Activated CD4-positive, alpha-beta T cell treated with anti-CD3 and anti-CD28 coated beads, Interleukin-2, Interleukin-4, amounts not matched to agents 100 ng/mL and 50 ng/mL, durations not matched to agents 16 hours and 8 hours (primary cell): ENCODE measurements around the gene AKAP13.
A peak's percentile ranks its signal among the peaks of the same experiment; 100 is the strongest.
"Not testable (repeated sequence)": the region's sequence is repeated elsewhere in the genome, so short reads cannot be mapped to it uniquely, and the experiment has no call there.

Experiments
- DNase-seq: peaks from one replicate; pipeline ENCODE4 v3.0.0-alpha.2; 2020; ENCODE audit warnings: low spot score

The AKAP13 gene

DNA sequence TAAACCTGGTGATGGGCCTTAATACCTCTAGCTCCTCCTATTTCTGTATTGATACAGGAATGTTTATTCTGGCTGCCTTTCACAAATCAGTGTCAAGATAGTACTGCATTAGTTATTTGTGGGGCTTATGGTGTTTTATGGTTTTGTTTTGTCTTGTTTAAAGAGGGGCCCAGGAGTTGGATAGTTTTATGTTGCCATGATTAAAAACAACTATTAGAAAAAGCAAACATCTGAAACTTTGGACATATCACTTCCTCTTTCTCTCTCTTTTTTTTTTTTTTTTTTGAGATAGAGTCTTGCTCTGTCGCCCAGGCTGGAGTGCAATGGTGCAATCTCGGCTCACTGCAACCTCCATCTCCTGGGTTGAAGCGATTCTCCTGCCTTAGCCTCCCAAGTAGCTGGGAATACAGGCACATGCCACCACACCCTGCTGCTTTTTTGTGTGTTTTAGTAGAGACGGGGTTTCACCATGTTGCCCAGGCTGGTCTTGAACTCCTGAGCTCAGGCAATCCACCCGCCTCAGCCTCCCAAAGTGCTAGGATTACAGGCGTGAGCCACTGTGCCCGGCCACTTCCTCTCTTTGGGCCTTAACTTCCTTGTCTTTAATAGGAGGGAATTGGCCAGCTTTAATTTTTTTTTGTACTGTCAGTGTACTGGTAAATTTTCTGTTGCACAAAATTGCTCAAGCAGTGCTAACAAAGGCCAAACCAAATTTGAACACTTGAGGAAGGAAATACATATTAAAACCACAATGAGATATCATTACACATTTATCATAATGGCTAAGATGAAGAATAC, 155.3 kb downstream of the AKAP13 start:
- not testable (repeated sequence) for DNase-seq

DNA sequence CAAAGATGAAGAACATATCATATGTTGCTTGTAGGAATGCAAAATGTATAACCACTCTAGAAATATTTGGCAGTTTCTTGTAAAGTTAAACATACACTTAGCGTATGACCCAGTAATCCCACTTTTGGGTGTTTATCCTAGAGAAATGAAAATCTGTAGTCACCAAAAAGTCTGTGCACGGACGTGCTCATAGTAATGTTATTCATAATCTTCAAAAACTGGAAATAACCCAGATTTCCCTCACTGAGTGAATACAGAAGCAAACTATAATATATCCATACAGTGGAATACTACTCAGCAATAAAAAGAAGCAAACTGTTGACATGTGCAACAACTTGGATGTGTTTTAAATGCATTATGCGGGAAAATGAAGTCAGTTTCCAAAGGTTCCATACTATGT, 155.9 kb downstream of the AKAP13 start:
- no peak for DNase-seq

DNA sequence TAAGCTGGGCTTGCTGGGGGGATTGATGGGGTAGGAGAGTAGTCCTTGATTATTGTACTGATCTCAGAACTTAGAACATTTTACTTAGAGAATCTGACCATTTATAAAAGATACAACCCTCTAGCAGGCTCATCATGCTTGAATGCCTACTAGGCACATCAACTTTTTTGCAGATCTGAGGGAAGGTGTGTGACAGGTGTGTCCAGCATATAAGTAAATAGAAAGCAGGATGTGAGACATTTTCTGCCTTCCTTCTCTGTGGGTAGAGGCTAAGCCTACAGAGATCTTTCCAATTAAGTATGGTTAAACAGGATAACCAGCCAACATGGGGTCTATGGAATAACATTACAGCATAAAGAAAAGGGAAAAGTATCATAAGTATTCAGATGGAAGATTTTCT, 159.1 kb downstream of the AKAP13 start:
- DNase-seq, result no peak

DNA sequence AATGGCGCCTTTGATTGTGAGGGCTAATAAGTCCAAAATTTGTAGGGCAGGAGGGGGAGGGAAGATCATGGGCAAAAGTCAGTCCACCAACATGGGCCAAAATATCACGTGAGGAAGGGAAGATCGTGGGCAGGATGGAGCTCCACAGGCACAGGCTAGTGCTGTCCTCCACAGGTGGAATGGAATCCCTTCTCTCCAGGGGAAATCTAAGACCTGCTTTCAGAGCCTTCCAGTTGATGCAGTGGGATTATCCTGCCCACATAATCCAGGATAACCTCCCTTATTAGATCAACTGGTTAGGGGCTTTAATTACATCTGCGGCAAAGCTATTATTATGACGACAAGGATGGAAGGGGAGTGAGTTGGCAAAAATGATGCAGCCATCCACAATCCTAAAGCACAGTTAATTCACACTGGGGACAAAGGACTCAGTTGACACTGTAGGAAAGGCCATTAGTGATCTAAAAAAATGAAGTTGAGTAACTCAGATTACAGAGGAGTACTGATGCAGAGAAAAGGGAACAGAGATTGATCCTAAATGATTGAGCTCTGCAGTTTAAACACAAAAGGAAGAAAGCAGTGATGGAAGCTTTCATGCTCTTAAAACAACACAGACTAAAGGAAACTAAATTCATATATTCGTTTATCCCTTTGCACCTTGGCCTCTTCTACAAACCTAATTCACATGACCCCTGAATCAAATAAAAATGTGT, 159.8 kb downstream of the AKAP13 start:
- no peak for DNase-seq

DNA sequence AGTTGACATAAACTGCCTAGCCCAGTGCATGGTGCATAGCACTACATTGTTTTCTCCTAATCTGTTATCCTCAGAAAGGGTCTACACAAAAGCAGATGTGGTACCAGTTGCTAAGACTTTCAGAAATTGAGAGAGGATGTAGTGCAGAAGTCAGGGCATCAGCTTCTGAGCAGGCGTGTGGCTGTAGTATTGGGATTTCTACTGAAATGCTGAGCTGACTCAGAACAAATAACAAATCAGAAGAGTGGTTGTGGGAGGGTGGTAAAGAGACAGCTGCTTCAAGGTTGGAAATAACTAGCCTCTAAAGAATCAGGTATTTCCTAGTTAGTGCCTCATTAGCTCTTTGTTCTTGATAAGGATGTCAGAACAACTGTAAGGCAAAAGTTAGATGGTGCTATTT, 161.3 kb downstream of the AKAP13 start:
- DNase-seq, result peak; percentile 76

DNA sequence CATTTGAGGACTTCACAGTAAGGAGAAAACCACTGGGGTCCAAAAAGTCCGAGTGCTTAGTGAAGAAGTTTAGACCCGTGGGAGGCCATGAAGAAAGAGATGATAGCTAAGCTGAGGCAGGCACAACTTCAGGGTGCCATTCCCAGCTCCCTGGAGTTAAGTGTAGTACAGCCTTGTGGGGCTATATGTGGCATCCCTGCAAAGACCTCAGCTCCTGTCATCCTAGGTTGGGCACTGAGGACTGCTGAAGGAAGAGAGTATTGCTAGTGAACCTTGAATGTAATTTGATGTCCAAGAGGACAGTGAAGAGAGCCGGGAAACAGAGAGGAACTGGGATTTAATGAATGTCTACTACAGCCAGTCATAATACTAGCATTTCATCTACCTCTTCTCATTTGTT, 162.1 kb downstream of the AKAP13 start:
- DNase-seq, result no peak

DNA sequence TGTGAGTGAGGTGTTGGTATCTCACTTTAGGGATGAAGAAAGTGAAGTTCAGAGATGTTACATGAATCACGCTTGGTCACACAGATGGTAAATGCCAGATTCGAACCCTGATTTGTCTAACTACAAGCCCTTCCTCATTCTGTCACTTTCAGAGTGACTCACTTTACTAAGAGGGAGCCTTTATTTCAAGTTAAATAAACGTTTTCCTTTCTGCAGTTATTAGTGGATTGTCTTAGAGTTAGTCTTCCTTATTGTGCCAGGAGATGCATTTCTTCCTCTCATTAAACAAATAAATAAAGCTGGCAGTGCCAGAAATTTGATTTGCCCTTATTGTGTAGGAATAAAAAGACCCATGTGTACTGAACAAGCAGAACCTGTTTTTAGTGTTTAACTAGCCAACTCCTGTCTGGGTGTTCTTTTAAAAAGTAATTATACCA, 162.5 kb downstream of the AKAP13 start:
- peak; percentile 79 for DNase-seq

DNA sequence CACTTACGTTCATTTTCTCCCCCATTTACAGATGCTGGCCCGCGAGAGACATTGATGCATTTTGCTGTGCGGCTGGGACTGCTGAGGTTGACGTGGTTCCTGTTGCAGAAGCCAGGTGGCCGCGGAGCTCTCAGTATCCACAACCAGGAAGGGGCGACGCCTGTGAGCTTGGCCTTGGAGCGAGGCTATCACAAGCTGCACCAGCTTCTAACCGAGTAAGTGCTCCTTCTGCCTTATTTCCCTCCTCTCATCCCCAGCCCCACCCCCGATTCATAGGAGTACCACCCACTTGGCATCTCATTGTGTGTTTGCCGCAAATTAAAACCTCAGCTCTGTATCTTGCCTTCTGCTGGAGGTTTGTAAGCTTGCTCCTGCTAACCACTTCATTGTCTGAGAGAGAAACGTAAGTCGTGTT, 163.3 kb downstream of the AKAP13 start:
- no peak for DNase-seq

DNA sequence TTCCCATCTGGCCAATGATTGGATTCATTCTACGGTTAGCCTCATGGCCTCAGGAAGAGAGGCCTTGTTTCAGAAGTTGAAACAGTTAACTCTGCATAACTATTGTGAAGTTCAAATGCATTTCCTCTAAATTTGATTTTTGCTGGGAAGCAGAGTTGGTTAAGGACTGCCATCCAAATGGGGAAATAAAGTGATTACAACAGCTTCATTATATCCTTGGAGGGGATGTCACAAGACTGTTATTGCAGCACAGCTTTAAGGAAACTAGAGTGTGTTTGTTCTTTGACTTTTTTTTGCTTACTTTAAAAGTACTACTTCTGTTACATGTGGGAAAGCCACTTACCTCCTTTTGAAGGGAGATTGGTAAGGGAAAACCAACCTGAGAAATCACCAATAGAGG, 164.8 kb downstream of the AKAP13 start:
- DNase-seq, result no peak

DNA sequence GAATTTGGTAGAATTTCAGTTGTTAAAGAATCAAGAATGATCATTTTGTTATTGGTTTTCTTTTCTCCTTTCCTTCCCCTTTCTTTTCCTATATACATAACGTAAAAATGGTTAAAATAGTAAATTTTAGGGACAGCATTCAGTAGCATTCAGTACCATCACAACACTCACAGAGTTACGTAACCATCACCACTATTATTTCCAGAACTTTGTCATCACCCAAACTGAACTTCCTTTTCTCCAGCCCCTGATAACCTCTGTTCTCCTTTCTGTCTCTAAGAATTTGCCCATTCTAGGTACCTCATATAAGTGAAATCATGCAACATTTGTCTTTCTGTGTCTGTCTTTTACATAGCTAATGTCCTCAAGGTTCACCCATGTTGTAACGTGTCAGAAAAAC, 165.3 kb downstream of the AKAP13 start:
- DNase-seq, result no peak

DNA sequence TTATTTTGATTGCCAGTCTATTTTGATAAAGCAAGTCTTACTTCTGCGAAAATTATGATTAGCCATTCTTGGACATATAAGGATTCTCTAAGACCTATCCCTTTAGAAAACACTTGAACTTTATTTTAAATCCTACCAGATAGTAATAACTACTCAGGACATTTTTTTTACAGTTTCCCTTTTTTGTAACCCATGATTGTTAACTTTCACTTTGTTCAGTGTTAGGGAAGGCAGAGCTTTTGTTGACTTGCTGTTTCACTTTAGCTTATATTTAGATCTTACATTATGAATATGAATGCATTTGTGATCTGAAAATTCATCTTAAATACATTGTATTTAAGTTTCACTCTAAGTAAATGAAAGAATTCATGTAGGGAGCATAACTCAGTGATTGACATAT, 167.0 kb downstream of the AKAP13 start:
- DNase-seq, result no peak

DNA sequence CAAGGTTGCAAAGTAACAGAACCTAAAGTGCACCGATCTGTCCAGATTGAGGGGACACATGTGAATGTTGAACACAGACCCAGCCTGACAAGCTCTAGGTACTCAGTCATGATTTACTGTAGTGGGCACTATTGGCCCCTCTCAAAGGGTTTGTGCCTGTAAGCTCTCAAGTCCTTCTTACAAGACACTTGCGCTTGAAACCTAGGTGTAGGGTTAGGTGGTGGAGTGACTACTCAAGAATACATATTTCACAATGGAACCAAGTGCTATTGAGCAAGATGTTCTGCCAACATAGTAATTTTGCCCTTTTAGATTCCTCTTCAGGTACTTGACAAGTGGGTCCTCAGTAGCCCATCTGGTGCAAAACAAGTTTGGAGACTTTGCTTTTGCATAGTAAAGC, 169.9 kb downstream of the AKAP13 start:
- no peak for DNase-seq

DNA sequence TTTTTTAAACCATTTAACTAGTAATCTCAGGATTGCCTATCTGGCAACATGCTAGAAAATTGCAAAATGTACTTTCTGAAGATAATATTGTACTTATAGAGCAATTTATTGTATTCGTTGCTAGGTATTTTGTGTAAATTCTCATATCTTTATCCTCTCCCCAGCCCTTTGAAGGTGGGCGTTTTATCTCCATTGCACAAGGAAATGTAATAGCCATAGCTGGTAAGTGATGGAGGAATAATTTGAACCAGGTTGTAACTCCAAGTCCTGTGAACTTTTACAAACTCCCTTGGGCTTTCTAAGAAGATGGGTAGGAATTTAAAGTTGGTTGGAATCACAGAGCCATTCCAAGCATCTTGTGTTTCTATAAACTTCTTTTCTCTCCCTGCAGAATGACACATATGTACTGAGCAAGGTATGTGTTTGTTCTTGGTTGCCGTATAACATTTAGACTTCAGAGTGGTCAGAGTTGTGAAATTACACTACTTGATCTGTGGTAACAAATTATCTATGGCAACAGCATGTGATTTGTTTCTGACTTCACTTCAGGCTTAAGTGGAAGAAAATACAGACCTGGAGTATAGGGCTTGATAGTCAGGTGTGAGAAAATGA, 170.9 kb downstream of the AKAP13 start:
- no peak for DNase-seq

DNA sequence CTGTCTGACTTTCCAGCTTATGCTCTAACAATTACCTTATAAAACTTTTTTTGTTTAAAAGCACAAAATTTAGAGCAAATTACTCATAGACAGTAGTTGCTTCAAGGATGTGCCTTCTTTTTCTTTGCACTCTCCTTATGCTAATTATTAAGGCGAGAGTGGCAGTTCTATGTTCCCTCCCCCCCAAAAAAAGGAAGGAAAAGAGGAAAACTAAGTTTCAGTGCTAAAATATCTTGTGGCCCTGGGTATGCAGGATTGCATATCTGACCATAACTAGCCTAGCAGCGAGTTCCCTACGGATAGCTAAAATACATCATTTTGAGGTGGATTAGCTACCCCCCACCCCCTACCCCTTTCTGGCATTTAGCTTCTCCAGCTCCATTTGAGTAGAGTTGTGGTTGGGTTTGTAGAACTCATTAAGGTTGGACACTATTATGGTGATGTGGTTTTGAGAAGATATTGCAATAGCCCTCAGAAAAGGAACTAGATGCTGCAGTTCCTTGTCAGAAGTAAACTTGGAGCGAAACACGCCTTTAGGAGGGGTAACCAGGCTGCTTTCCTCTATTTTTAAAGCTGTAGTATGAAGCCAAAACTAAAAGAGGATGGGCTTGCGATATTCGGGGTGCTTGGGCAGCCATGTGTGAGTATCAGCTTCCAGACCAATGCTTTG, 174.6 kb downstream of the AKAP13 start:
- DNase-seq, result no peak

DNA sequence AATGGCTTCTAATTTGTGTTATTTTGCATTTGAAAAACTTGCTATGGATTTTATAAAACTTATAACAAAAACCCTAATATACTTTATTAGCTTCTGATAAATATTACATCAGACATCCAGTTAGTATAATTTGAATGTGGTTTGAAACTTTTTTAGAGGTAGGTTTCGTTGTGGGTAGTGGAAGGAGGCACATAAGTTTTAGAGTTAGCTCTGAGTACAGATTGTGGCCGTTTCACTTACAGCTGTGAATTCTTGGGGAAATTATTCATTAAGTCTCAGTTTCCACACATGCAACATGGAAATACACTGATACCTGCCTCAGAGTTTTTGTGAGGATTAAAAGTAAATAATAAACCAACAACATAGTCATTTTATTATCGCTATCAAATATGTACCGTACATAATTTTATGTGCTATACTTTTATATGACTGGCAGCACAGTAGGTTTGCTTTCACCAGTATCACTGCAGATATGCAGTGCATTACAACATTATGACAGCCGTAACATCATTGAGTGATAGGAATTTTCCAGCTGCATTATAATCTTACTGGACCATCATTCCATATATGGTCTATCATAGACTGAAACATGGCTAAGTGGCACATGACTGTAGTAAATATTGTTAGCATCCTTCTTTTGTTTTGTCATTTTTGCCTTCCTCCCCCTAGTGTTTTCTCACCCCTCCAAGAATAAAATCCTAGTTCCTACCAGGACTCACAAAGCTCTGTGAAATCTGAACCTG, 175.6 kb downstream of the AKAP13 start:
- no peak for DNase-seq

DNA sequence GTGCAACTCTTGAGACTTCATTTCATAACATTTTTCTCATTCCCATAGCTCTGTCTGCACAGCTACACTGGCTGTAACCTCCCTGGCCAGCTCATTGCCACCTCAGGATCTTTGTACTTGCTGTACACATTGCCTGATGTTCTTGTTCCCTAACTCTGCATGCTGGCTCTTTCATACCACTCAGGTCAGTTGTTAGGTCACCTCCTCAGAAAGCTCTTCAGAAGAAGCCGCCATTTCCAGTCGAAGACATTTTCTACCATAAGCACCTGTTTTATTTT, 176.2 kb downstream of the AKAP13 start:
- no peak for DNase-seq

DNA sequence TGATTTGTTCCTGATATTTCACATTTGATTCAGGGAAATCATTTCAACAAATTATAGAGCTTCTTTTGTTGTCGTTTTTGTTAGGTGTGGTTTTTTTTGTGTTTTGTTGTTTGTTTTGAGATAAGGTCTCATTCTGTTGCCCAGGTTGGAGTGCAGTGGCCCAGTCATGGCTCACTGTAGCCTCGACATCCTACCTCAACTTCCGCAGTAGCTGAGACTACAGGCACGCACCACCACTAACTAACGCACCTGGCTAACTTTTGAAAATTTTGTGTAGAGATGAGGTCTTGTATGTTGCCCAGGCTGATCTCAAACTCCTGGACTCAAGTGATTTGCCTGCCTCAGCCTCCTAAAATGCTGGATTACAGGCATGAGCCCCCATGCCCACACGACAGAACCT, 177.0 kb downstream of the AKAP13 start:
- no peak for DNase-seq

DNA sequence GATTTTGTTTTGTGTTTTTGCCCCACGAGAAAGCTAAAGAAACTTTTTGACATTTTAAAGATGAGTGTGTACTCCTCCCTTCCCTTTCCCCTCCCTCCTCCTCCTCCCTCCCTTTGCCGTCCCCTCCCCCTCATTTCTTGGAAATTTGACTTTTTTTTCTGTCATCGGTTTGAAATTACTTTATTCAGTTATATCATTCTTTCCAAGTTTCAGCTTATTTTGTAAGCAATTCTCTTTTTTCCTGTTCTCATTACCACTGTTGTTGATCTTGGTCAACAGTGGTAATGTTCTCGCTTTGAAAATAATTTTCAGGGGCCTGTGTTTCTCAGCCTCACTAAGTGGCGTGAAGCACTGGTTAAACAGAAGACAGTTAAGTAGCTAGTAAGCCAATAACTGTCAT, 178.4 kb downstream of the AKAP13 start:
- DNase-seq, result no peak

DNA sequence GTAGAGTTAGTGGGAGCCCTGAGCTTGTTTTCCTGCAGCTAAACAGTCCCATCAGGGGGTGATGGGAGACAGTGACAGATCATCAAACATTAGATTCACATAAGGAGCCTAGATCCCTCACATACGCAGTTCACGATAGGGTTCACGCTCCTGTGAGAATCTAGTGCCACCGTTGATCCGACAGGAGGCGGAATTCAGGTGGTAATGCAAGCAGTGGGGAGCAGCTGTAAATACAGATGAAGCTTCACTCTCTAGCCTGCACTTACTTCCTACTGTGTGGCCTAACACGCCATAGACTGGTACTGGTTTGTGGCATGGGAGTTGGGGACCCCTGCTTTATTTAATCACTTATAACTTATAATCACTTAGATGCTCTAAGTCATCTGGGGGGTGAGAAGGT, 179.1 kb downstream of the AKAP13 start:
- DNase-seq, result no peak

DNA sequence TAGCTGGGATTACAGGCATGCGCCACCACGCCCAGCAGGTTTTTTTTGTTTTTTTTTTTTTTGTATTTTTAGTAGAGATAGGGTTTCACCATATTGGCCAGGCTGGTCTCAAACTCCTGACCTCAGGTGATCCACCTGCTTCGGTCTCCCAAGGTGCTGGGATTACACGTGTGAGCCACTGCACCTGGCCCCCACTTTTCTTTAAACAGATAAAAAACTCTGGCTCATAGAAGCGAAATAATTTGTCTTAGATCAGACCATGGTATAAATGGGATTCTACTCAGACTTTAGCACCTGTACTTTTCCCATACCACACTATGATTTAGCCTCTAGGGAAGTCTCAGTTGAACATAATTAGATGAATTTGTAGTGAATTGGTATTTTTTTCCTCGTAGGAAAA, 182.4 kb downstream of the AKAP13 start:
- DNase-seq, result no peak

DNA sequence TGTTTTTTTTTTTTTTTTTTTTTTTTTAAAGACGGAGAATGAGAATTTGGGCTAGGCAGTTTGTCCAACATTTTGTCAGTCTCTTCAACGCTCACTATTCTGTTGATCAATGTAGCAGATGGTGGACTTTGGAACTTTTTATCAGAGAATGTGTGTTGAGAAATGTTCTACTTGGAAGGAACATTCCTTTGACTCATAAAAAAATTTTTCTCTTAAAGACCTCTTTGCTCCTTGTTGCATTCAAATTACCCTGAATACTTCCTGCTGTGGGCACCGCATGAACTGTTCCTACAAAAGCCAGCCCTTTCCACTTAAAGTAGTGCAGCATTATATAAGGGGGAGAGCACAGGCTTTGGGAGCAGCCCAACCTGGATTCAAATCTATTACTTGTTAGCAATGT, 182.9 kb downstream of the AKAP13 start:
- no peak for DNase-seq

DNA sequence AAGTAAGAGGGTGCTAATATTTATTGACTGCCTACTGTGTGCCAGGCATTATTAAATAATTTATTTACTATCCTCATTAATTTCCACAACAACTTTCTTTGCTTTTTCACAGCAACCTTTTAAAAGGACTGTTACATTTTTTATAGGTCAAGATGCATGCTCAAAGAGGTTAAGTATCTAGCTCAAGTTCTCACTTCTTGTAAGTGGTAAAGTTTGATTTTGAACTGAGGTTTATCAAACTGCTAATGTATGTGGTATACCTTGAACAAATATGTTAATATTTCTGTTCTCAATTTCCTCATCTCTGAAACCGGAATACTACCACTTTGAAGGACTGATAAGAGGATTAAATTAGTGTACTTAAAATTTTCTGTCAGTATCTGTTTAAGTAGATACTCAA, 183.3 kb downstream of the AKAP13 start:
- no peak for DNase-seq
